Stimulated activated naive CD4-positive, alpha-beta T cell treated with Interleukin-2 at 50 U/mL for 16 hours (primary cell): ENCODE measurements around the gene CCL20.
"Not testable (repeated sequence)": the region's sequence is repeated elsewhere in the genome, so short reads cannot be mapped to it uniquely, and the experiment has no call there.

Experiments
- DNase-seq: peaks from one replicate; lab custom pipeline; 2025; lab: John Stamatoyannopoulos, UW

The CCL20 gene

GRCh38 chr2:227813562-227814353 is at the start of gene CCL20:
TSS of gene CCL20 (plus strand) at chr2:227813842. CDS start at chr2:227813912, 70 bp downstream.
- no peak for DNase-seq

DNA sequence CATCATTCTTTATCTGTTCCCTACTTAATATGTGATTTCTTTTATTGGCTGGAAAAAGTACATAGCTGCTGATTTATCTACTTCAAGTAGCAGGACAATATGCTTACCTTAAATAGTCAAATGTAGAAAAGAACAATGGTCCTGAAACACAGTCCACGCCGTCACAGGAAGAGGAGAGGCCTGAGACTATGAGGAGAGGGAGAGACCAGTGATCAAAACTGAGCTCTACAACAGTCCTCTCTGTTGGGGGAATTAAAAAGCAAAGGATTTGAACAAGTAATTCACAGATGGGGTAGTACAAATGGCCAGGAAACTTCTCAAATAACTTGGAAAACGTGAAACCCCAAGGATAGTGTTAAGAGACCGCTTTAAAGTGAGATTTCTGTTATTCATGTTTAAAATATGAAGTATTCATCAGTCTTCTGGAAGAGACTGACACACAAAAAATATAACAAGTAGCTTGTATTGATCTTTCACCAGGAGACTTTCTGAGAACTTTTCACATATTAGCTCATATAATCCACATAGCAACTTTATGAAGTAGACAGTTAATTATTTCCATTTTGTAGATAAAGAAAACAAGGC is 47.8 kb upstream of the CCL20 start:
- no peak for DNase-seq

DNA sequence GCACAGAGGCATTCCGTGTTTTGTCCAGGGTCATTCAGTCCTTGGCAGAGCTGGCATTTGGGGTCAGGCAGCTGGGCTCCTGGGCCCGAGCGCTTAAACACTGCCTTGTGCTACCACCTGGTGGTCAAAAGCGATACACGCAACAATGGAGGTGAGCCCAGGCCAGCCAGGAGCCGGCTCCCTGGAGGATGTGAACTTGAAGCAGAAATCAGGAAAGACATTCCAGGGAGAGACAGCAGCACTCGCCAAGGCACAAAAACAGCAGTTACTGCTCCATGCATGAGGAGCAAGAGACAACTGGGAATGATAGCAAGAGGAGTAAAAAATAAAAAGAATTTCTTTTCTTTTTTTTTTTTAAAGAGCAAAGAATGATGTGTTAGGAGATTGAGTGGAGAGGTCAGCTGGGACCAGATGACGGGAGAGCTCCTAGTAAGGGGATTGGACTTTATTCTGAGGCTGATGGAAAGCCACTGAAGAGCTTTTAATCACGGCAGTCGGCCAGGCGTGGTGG is 47.2 kb upstream of the CCL20 start:
- peak; percentile 32 for DNase-seq

GRCh38 chr2:227767830-227768229 is 45.8 kb upstream of the CCL20 start:
- DNase-seq = no peak

DNA sequence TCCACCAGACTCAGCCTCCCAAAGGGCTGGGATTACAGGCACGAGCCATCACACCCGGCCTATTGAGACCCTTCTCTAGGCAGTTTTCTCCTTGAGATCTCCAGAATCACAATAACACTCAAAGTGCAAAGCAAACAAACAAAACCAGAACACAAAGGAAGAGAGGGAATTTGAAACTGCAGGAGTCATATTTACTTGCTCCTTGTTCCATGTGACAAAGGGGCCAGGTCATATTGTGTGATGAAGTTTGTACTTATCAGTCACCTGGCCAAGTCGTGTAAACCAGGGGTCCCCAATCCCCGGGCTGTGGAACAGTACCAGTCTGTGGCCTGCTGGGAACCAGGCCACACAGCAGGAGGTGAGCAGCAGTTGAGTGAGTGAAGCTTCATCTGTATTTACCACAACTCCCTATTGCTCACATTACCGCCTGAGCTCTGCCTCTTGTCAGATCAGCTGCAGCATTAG is 41.4 kb upstream of the CCL20 start:
- DNase-seq = no peak

DNA sequence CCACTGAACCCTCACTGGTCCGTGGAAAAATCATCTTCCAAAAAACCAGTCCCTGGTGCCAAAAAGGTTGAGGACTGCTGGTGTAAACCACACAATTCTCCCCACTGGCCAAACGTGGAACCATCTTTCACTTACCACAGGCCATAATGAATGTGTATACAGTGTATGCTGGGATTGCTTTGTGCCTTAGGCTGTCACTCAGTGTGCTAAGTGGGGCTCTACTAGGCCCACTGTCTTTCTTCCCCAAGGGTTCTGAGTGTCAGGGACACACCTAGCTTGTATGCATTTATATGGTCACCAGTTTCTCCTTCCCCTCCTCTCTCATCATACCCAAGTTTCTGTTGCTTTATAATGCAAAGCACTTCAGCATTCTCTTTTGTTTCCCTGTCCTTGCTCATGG is 40.7 kb upstream of the CCL20 start:
- no peak for DNase-seq

GRCh38 chr2:227774011-227774624 is 39.5 kb upstream of the CCL20 start:
- DNase-seq = no peak

DNA sequence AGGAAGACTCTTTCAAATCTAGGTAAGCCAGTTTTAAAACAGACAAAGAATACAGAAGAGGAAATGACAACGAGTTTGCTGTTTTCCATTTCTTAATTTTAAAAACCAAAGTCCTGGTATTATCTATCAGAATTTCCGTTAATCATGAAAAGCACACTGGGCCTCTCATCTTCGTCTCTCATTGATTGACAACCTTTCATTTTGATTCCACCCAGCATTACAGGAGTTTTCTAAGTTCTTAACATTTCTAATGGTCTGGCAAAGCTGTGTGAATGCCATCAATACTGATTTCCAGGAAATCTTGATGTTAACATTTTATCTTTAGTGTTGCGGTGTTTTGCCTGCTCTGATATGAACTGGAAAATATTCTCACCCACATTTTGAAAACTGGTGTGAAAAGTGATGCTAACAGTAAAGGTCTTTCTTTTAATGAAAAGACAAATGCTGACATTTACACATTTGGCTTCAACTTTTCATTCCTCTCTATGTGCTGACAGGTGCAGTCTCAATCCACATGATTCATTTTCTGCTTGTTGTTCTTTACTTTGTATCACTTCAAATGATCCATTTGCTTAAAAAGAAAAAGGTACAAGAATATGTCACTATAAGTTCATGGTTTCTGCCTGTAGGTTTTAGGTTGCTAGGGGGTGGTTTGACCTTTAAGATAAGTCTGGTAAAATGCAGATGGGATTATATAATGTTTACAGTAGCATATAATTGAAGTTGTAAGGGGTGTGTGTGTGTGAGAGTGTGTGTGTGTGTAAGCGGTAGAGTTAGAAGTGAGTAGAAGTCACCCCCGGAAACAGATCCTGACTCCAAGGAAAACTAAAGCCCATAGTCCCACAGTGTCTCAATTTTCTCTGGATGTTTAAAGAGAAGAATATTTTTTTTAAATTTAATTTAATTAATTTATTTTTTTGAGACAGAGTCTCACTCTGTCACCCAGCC is 38.5 kb upstream of the CCL20 start:
- DNase-seq = no peak

DNA sequence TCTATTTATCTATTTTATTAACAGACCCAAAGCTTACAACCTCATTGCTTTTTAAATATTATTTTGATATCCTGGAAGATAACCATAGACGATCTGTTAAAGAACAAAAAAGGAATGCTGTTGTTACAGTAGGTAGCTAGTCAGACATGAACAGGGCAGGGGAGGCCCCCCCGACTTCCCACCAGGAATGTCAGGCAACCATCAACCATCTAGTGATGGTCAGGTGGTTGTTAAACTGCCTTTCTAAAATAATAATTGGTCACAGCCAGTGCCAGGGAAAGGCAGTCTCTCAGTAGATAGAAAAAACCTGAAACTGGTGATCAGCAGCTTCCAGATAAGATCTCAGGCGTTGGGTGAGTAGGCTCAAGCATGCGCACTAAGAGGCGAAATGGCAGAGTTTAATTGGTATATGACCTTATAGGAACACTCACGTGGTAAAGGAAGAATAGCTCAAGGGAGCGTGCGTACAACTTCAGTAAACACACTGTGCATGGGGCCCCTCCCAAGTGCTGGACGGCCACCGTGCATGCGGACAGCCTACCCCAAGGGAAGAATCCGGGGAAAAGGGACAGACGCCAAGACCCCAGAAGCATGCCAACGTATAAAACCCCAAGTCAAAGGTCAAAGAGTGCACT is 32.5 kb upstream of the CCL20 start:
- no peak for DNase-seq

GRCh38 chr2:227781841-227782240 is 31.8 kb upstream of the CCL20 start:
- no peak for DNase-seq

DNA sequence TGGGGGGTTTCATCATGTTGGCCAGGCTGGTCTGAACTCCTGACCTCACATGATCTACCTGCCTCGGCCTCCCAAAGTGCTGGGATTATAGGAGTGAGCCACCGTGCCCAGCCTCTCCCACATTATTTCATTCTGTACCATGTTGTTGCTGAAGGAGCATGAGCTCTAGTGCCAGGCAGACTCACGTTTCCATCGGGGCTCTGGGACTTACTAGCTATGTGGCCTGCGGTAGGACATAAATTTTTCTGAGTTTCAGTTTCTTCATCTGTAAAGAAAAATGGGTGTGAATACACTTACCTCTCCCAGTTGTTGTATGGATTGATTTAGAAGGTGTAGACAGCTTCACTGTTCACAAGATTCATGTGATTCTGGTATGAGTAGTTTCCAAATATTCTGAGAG is 30.8 kb upstream of the CCL20 start:
- DNase-seq = no peak

- no peak for DNase-seq
Measured at GRCh38 chr2:227783404-227784138, 30.1 kb upstream of the CCL20 start.

DNA sequence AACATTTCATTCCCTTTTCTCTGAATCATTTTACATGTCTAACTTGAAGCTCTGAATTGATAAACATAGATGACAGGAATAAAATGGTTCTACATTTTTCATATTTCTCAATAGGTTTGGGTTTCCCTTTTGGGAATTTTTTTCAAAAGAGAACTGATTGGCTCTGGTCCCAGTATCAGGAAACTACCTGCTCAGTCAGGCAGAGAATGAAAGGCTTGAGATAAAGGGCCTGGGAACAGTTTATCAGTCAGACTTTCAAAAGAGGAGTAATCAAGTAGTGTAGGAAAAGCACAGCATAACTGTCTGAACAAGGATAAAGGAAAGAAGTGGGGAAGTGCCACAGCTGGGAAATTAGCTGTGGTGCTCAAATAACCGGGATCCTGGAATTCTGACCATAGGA is 28.3 kb upstream of the CCL20 start:
- DNase-seq = no peak

DNA sequence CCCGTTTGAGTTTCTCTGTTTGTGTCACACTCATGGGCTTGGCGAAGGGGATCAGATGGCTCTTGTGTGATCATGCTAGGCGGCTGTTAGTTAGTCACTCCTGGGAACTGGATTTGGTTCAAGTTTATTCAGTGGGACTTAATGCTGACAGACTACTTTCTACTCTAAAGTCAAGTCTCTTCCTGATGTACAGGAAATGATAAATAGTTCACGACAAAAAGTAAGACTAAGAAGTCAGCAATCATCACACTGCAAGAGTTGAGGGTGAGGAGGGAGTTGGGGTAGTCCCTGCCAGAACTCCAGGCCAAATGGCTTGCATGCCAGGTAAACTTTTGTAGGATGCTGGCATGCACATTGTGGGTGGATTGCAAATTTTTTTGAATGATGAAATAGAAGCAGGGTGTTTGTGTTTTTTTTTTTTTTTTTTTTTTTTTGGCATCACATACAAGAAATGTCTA is 25.1 kb upstream of the CCL20 start:
- DNase-seq = no peak

- no peak for DNase-seq
Measured at GRCh38 chr2:227789803-227790202, 23.8 kb upstream of the CCL20 start.

DNA sequence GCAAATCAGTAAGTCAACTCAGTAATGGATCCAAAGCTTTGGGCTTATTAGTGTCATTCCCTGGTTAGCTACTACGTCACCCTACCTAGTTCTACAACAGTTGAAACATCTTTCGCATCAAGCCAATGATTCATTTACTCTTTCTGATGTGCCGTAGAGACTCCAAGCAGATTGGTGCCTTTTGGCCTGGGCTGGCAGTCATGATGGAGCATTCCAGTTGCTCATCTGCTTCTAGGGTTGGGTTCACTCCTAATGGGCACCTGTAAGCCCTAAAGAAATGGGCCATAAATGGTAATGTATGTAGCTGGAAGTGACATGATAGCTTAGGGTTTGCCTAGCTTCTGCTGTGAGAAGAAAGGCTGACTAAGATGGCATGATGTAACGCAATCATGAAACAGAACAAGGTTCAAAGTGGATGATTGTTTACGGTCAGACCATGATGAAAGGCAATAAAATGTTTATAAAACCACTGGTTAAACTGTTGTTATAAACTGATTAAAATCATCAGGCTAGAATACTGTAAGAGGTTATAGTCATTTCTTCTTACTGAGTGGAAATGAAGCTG is 20.4 kb upstream of the CCL20 start:
- no peak for DNase-seq

DNA sequence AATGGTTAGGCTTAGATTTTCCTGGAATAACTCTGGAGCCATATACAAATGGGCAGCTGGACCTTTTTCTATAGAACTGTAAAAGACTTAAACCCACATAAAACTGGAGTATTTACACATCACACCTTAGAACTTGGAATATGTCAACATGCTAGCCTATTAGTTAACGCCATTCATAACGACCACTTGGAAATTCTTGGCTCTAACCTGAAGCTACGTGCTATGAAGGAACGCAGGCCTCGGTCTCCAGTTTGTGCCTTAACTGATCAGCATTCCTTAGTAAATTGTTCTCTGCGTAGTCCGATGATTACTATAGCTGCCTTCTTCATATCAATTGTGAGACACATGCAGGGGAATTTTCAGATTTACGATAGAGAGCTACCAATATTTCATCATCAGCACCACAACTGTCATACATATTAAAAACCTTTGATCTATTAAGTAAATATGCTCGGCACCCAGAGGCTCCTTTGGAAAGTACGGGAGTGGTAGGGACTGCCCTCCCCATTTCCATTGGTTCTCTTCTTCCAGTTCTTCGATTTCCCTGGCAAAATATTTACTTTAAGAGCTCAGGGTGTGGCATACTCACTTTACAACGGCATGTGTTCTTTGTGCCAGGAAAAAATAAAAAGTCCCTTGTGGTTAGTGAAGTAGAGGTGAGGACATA is 17.5 kb upstream of the CCL20 start:
- DNase-seq = no peak

- not testable (repeated sequence) for DNase-seq
Measured at GRCh38 chr2:227796768-227797167, 16.9 kb upstream of the CCL20 start.

DNA sequence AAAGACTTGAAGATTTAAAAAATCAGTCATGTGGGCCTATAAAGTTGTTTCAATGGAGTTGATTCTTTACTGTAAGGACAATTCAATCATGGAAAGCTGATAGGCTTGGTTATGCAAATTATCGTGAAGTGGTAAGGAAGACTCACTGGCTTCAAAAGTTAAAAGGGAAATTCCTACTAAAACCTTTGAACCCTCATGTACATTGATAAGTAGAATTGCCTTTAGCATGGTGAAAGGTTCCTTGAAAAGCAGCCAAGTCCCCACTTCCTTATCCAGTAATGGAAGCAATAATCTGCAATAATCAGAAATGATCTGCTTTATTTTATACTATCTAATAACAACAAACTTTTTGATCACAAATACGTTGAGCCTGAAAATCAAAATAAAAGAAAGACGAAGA is 14.4 kb upstream of the CCL20 start:
- no peak for DNase-seq

DNA sequence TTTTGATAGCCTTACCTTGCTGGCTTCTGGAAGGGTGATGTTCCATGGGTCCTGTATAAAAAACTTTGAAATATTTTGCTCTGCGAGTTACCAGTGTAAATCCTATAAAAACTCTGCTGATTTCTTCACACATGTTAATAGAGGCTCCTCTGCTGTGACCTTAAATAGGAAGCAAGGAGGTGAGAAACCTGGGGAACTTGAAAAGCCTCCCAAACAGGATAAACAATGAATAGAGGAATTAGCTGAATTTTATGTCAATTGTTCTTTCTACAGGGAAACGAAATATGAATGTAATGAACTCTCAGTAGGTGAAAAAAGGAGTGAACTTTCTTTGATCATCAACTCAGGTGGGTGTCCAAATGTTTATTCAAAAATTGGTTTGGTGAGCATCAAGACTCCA is 10.8 kb upstream of the CCL20 start:
- DNase-seq = no peak
